ENCODE data around the gene IL13.

DNA sequence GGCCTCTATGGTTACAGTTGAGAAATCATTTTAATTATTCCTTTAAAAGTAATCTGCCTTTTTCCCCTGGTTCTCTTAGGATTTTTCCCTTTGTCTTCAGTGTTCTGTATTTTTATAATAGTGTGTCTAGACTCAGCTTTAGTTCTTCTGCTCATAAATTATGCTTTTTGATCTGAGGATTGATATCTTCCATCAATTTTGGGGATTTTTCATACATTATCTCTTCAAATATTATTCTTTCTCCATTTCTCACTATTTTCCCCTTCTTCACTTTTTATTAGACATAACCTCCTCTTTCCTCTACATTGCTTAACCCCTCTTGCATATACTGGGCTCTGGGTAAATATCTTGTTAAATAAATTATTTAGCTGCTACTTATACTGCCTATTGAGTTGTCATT is 36.3 kb upstream of the IL13 start:
- TF ChIP-seq, protein P1, sequence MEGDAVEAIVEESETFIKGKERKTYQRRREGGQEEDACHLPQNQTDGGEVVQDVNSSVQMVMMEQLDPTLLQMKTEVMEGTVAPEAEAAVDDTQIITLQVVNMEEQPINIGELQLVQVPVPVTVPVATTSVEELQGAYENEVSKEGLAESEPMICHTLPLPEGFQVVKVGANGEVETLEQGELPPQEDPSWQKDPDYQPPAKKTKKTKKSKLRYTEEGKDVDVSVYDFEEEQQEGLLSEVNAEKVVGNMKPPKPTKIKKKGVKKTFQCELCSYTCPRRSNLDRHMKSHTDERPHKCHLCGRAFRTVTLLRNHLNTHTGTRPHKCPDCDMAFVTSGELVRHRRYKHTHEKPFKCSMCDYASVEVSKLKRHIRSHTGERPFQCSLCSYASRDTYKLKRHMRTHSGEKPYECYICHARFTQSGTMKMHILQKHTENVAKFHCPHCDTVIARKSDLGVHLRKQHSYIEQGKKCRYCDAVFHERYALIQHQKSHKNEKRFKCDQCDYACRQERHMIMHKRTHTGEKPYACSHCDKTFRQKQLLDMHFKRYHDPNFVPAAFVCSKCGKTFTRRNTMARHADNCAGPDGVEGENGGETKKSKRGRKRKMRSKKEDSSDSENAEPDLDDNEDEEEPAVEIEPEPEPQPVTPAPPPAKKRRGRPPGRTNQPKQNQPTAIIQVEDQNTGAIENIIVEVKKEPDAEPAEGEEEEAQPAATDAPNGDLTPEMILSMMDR (optimal IDR thresholded peaks at IDR 0.05 in 1 of 3, IDR thresholded peaks at IDR 0.05 in 1 of 3, conservative IDR thresholded peaks at IDR 0.05 in 1 of 3; ENCODE audit: extremely low read depth in 1 of 3, insufficient read depth in 2 of 3, low read length in 3 of 3) = no peak
- no peak for TF ChIP-seq EZH2 (IDR thresholded peaks at IDR 0.05; ENCODE audit: low read length)

Data from keratinocyte (primary cell).